Uterus (tissue), 4 donors: ENCODE results near the gene NOL4L. TPM values are rescaled to one million over a fixed set of nuclear protein-coding genes. Genes with fewer than 3 reads are reported as not detected.

Experiments used
- DNase-seq, 2 donors: peaks; one replicate each; pipeline ENCODE4 v3.0.0-alpha.2; 2019 to 2020
- H3K27ac ChIP-seq, 2 donors: fragments of 200-600 bp; sonication (generic); 1 replicate in 1 of 2; 2 replicates in 1 of 2; pipeline ENCODE4 v1.5.1; 2016 to 2018
- H3K27me3 ChIP-seq, 2 donors: fragments of 200-600 bp; sonication (generic); one replicate each; pipeline ENCODE4 v1.5.1; 2018 to 2019; ENCODE audit warnings: control low read depth in 1 of 2
- H3K36me3 ChIP-seq, 2 donors: fragments of 200-600 bp; sonication (generic); one replicate each; pipeline ENCODE4 v1.5.1; 2019; ENCODE audit warnings: control low read depth in 1 of 2
- H3K4me1 ChIP-seq, 2 donors: fragments of 200-600 bp; sonication (generic); one replicate each; pipeline ENCODE4 v1.5.1; 2018 to 2019; ENCODE audit warnings: control low read depth in 1 of 2
- H3K4me3 ChIP-seq, 2 donors: fragments of 200-600 bp; sonication (generic); 1 replicate in 1 of 2; 2 replicates in 1 of 2; pipeline ENCODE4 v1.5.1; 2018 to 2019; ENCODE audit warnings: mild to moderate bottlenecking in 1 of 2
- H3K9me3 ChIP-seq, 2 donors: fragments of 200-600 bp; sonication (generic); one replicate each; pipeline ENCODE4 v1.5.1; 2019; ENCODE audit warnings: control low read depth in 1 of 2
- POLR2A ChIP-seq, 2 donors: fragments of 450-650 bp; IDR thresholded peaks; one replicate each; pipeline ENCODE4 v1.6.1; 2016; ENCODE audit warnings: antibody characterized with exemption in 2 of 2, mild to moderate bottlenecking in 1 of 2, moderate library complexity in 1 of 2
- intact Hi-C: fragments of 100-400 bp; cut with DNase I; formaldehyde crosslinking; loops from one replicate; pipeline ENCODE4 v1.15.1; 2023; ENCODE audit warnings: low total_unique reads
- total RNA-seq, 4 donors: library from RNA; depleted of rRNA in 3 of 4; stranded (reverse); fragments of >200 nt in 3 of 4; gene quantifications; one replicate each; pipeline versions ENCODE4 v1.1.0 to v1.2.4, GENCODE V29; 2014 to 2023
- TF ChIP-seq, protein P1 (sequence below), 4 experiments: fragments of 200-600 bp in 2 of 4; fragments of 450-650 bp in 2 of 4; sonication (generic) in 2 of 4; IDR thresholded peaks; one replicate each; pipeline ENCODE4 v1.5.1; 2016 to 2019; ENCODE audit warnings: antibody characterized with exemption in 4 of 4, mild to moderate bottlenecking in 2 of 4, moderate library complexity in 1 of 4
- donor health status: DM: yes; HTN: yes; CAD: no.

The NOL4L gene
- total RNA-seq, 4 donors from 2014 or later: 6.2 to 31.1 (median 9.6) TPM

DNA sequence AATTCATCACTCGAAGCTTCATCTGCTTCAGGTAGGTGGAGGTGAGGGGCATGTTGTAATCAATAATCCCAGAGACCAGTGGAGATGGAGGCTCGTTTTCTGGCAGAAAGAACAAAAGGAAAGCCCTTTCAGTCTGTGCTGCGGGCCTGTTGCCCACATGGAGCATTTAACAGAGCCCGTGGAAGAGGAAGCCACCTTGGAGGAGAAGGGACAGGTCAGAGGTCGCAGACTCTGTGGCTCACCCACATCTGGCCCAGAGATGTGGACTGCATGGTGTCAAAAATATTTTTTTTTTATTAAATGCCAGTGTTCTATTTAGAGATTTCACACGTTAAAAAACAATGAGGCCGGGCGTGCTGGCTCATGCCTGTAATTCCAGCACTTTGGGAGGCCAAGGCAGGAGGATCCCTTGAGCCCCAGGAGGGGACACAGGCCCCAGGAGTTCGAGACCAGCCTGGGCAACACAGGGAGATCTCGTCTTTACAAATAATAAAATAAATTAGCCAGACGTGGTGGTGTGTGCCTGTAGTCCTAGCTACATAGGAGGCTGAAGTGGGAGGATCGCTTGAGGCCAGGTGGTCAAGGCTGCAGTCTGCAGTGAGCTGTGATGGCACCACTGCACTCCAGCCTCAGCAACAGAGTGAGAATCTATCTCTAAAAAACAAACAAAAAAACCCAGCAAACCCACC is 73.6 kb downstream of the NOL4L start:
- TF ChIP-seq, protein P1, sequence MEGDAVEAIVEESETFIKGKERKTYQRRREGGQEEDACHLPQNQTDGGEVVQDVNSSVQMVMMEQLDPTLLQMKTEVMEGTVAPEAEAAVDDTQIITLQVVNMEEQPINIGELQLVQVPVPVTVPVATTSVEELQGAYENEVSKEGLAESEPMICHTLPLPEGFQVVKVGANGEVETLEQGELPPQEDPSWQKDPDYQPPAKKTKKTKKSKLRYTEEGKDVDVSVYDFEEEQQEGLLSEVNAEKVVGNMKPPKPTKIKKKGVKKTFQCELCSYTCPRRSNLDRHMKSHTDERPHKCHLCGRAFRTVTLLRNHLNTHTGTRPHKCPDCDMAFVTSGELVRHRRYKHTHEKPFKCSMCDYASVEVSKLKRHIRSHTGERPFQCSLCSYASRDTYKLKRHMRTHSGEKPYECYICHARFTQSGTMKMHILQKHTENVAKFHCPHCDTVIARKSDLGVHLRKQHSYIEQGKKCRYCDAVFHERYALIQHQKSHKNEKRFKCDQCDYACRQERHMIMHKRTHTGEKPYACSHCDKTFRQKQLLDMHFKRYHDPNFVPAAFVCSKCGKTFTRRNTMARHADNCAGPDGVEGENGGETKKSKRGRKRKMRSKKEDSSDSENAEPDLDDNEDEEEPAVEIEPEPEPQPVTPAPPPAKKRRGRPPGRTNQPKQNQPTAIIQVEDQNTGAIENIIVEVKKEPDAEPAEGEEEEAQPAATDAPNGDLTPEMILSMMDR (IDR thresholded peaks at IDR 0.05): no peak
- no peak for TF ChIP-seq POLR2A (IDR thresholded peaks at IDR 0.05)
- intact Hi-C loops: no loop called here
- no peaks in the 10 kb centered on the region for H3K4me1 ChIP-seq
- H3K9me3 ChIP-seq: no peaks in the 10 kb centered on the region
- no peak overlapping the region for H3K4me3 ChIP-seq
- no peak overlapping the region for H3K27ac ChIP-seq
- DNase-seq: no peak
- H3K36me3 ChIP-seq: no peaks in the 10 kb centered on the region
- no peaks in the 10 kb centered on the region for H3K27me3 ChIP-seq

DNA sequence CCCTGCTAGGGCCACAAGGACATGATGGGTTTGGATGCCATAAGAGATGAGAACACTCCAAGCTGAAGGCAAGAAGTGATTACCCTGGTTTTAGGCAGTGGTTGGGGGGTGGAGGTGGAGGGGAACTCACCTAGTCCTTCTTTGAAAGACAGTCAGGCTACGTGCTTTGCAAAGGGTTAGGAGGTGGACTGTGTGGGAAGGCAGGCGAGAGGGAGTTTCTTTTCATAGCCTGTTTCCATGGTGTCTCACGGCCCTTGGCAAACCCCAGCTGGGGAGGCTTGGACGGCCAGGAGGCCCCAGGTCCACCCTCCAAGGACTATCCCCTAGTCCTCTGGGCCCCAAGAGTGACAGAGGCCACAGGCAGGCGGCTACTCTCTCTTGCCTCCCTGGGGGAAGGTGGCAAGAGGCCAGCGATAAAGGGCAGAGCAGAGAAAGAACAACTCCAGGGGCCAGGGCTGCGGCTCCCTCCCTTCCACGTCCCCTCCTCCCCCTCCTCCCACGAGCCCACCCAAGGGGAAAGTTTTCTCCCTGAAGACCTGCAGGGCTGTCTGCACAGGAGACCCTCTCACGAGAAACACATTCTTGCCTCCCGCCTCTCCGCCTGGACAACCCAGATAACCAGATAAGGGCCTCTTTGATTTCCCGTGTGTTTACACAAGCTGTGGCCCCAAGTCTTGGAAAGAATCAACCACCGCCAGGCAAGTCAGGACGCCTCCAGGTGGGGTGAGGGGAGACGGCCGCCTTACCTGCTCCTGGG is 74.4 kb downstream of the NOL4L start:
- no peak for TF ChIP-seq POLR2A (IDR thresholded peaks at IDR 0.05)
- TF ChIP-seq, protein P1 (IDR thresholded peaks at IDR 0.05): no peak
- DNase-seq: no peak
- Histone ChIP-seq H3K4me3 (no peak overlapping the region), H3K36me3 (no peaks in the 10 kb centered on the region), H3K9me3 (no peaks in the 10 kb centered on the region), H3K4me1 (no peaks in the 10 kb centered on the region), H3K27me3 (no peaks in the 10 kb centered on the region), H3K27ac (no peak overlapping the region)
- intact Hi-C loops: no loop called here

DNA sequence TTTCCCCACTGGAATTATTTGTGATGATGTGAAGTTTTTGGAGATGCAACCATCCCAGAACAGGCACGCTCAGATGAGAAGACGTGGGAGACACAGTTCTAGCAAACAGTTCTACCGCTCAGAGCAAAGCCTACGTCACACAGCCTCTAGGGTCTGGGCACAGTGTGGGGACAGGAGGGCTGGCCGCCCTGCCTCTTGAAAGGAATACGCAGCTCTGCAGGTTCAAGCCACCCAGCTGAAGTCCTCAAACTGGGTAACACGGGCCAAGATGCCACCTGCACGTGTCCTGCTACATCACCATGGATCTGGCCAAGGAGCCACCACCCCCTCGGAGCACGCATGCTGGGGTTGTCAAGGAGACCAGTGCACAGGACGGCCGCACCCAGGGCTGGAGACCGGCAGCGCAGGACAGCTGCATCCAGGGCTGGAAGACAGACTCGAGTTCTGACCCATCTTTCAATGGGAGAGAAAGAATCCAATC is 75.0 kb downstream of the NOL4L start:
- TF ChIP-seq POLR2A (IDR thresholded peaks at IDR 0.05): no peak
- TF ChIP-seq, protein P1 (IDR thresholded peaks at IDR 0.05): no peak
- Histone ChIP-seq H3K9me3 (no peaks in the 10 kb centered on the region), H3K27ac (no peak overlapping the region), H3K36me3 (no peaks in the 10 kb centered on the region), H3K4me1 (no peaks in the 10 kb centered on the region), H3K27me3 (no peaks in the 10 kb centered on the region), H3K4me3 (no peak overlapping the region)
- DNase-seq: no peak
- intact Hi-C loops: no loop called here

DNA sequence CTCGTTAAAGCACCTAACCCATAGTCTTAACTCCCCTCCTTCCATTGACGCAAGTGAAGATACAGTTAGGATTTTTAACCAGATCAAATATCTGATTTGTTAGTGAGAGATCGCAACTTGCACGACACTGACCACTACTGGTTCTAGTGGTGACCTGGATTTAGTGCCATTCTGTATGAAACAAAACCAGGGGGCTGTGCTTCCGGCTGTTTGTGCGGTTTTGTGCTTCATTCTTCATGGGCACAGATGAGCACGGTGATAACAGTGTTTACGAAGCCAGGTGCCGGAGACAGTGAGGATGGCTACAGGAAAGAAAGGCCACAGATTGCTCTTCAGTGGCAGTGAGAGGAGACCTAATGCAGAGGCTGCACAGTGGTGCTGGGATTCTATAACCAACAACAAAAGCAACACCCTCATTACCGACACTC is 75.5 kb downstream of the NOL4L start:
- no peaks in the 10 kb centered on the region for H3K4me1 ChIP-seq
- no peak for DNase-seq
- H3K27ac ChIP-seq: no peak overlapping the region
- H3K4me3 ChIP-seq: no peak overlapping the region
- H3K36me3 ChIP-seq: no peaks in the 10 kb centered on the region
- intact Hi-C loops: no loop called here
- H3K27me3 ChIP-seq: no peaks in the 10 kb centered on the region
- no peaks in the 10 kb centered on the region for H3K9me3 ChIP-seq
- no peak for TF ChIP-seq POLR2A (IDR thresholded peaks at IDR 0.05)
- TF ChIP-seq, protein P1 (IDR thresholded peaks at IDR 0.05): no peak

DNA sequence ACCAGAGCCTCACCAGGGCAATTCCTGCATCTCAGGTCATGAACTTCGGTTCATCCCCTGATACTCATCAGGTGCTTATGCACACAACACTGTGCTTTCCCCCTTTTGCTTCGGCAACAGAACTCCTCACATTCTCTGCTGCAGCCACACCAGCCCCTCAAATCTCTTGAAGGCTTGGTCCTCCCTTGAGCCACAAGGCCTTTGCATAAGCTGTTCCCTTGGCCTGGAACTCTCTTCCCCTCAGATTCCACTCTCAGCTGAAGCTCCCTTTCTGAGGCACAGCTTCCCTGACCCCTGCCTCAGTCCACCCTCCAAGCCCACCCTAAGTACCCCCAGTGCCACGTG is 76.4 kb downstream of the NOL4L start:
- TF ChIP-seq POLR2A (IDR thresholded peaks at IDR 0.05): no peak
- TF ChIP-seq, protein P1 (IDR thresholded peaks at IDR 0.05): no peak
- H3K27ac ChIP-seq: no peak overlapping the region
- no peaks in the 10 kb centered on the region for H3K36me3 ChIP-seq
- intact Hi-C loops: no loop called here
- H3K27me3 ChIP-seq: no peaks in the 10 kb centered on the region
- DNase-seq: no peak
- no peak overlapping the region for H3K4me3 ChIP-seq
- H3K4me1 ChIP-seq: no peaks in the 10 kb centered on the region
- H3K9me3 ChIP-seq: no peaks in the 10 kb centered on the region
